Adipose tissue (tissue), 3 donors: Measurements from ENCODE around the gene CENPT. TPM values are rescaled to one million over a fixed set of nuclear protein-coding genes. Genes with fewer than 3 reads are reported as not detected.

Experiments
- H3K27ac ChIP-seq: one replicate; pipeline ENCODE4 v1.5.1; 2013; ENCODE audit warnings: low read depth, low read length
- WGBS, 3 donors: extraction: QIAGEN DNeasy Blood & Tissue Kit; methylation state at CpG; one replicate each; pipeline ENCODE4 v1.1.7; 2013; 5-methylcytosine and 5-hydroxymethylcytosine counted together
- polyA plus RNA-seq, 3 donors: library from polyadenylated mRNA; stranded (reverse); fragments of 200-250 nt; gene quantifications; one replicate each; pipeline ENCODE4 v1.2.3, GENCODE V29; 2013
- donor health status: healthy with polysubstance abuse.
- donor health status: Bipolar disorder and iron deficiency.
- donor health status: healthy.

CENPT gene, protein sequence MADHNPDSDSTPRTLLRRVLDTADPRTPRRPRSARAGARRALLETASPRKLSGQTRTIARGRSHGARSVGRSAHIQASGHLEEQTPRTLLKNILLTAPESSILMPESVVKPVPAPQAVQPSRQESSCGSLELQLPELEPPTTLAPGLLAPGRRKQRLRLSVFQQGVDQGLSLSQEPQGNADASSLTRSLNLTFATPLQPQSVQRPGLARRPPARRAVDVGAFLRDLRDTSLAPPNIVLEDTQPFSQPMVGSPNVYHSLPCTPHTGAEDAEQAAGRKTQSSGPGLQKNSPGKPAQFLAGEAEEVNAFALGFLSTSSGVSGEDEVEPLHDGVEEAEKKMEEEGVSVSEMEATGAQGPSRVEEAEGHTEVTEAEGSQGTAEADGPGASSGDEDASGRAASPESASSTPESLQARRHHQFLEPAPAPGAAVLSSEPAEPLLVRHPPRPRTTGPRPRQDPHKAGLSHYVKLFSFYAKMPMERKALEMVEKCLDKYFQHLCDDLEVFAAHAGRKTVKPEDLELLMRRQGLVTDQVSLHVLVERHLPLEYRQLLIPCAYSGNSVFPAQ
- 10 to 100 TPM; 41.0 to 47.5 (median 44.4) TPM for polyA plus RNA-seq

DNA sequence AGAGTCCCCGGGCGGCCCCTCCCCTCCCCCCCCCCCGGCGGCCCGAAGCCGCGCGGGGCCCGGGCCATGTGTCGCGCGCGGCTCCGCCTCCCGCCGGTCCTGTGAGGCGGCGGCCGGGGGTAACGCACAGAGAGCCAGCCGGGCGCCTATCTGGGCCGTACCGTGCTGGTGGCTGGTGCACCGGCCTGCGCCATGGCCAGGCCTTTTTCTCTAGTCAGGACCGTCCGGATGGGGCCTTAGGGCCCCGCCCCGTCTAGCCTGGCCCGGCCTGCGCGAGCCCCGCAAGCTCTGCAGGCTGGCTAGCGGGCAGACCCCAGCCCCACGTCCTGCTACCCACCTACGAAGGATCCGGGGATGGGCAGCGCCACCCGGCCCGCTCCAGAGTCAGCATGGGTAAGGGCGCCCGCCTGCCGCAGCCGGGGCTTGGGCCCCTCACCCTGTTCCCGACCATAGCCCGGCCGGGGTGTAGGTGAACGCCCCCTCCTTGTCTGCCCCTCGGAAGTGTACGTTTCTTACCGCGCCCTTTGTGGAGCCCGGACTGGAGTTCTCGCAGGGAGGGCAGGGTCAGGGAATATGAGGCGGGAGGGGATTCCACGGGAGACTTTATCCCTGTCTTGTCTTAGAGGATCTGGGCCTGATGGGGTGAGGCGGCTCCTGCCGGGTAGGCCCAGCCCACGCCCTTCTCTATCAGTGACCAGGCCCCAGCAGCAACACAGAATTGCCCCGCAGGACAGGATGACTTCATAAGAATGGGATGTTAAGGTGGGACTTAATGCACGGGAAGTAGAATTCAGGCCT, at the start of gene CENPT:
Gene CENPT, minus strand, starts transcription at position 630 of the 798 bp plus-strand sequence. CDS start 13,834 bp downstream, outside the sequence.
- WGBS, 3 donors = 0% methylated on average over 42 to 62 of the region's 62 CpGs
- no peak within 1 kb of the TSS for H3K27ac ChIP-seq

GRCh38 chr16:67897231-67897630, 49.7 kb upstream of the CENPT start:
- WGBS, 3 donors = 62 to 71% (median 64%) methylated on average over 3 of the region's 3 CpGs
- no peak overlapping the region for H3K27ac ChIP-seq

DNA sequence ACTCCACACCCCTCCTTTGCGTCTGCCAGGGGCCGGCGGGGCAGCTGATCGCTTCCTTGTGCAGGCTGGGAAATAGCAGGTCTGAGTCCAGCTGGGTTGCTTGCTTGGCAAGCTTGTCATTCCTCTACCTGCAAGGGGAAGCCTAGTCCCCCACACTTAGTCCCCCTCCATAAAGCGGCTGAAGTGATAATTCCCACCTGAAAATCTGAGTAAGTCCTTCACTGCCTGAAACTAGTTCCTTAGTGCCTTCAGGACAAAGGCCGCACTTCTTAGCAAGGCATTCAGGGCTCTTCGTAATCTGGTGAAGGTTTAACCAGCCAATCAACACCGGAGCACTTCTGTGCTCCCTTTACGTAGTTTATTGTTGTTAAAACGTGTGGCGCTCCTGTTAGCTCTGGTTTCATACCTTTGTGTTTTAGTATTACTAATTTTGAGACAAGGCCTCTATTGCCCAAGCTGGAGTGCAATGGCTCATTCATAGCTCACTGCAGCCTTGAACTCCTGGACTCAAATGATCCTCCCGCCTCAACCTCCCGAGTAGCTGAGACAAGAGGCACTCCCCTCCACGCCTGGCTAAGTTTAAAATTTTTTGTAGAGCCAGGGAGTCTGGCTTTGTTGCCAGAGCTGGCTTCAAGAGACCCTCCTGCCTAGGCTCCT, 46.4 kb upstream of the CENPT start:
- 7 to 25% (median 23%) methylated on average over 14 of the region's 14 CpGs for WGBS, 3 donors
- no peak overlapping the region for H3K27ac ChIP-seq

DNA sequence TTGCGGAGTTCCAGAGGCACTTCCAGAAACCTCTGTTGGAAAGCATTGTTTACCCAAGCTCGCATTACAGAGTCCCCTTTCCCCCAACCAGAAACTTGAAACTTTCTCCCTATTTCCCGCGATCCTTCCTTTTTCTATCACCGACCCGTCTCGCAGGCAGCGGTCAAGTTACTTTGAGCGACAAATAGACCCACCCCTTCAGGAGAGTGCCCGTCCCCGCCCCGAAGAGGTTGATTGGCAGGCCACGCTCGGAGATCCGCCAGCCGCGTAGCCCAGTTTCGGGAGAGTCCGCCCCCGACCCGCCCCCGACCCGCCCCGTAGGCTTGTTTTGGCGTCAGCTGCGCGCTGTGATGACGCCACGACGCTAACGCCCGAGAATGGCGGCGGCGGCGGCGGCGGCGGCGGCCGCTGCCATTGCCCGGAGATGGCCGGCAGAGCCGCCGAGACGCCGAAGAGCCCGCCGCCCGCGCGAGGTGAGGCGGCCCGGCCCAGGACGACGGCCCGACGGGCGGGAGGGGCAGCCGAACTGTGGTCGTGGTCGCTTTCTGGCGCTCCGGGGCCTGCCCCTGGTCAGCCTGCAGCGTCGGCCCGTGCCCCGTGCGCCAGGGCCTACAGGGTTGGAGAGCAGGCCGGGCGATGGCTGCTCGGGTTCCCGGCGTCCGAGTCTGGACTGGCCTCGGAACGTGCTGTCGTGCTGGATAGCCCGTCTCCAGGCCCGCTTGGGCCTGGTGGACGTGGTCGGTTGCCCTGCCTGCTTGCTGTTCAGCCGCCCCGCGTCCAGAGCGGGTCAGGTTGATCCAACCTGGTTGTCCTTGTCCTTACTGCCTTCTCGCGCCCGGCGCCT, 45.6 kb upstream of the CENPT start, which contains the start of gene PSKH1:
Gene PSKH1, plus strand, starts transcription at position 356 of the 844 bp plus-strand sequence. CDS start 15,496 bp downstream, outside the sequence.
- 0% methylated on average over 66 to 90 of the region's 90 CpGs for WGBS, 3 donors
- H3K27ac ChIP-seq = no peak within 1 kb of the TSS

DNA sequence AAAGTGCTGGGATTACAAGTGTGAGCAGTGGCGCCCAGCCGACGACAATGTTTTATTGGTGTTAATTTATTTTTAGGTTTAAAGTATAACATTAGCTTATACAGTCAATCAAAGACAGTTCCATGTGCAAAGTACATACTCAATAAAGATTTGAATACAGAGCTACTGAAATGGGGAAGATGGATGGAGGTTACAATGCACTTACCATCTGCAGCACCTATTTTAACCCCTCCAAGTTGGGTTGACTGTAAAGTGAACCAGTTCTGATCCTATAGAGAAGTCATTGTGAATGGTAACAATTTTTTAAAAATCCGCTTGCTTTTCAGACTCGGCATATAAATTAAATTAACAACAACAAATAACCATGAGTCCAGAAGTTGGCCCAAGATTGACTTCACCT, 44.9 kb upstream of the CENPT start:
- WGBS, 3 donors = 69 to 74% (median 70%) methylated on average over 5 of the region's 5 CpGs
- H3K27ac ChIP-seq = no peak overlapping the region

DNA sequence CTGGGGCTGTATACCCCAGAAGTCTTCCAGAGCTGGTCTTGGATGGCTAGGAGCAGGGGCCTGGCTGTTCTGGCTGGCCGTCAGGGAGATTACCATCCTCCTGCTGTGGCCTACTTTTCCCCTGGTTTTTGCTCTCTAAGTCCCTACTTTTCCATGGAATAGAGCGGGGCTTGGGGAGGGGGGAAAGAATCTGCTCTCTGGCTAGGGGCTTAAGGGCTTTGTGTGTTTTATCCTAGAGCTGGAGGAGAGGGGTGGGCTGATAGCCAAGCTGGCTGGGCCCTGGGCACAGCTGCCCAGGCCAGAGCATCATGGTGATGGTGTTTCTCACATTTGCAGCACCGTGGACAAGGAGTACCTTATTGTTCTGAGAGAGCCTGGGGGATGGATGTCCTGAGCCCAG, 40.8 kb upstream of the CENPT start:
- no peak overlapping the region for H3K27ac ChIP-seq
- 83 to 94% (median 87%) methylated on average over 3 of the region's 3 CpGs for WGBS, 3 donors

DNA sequence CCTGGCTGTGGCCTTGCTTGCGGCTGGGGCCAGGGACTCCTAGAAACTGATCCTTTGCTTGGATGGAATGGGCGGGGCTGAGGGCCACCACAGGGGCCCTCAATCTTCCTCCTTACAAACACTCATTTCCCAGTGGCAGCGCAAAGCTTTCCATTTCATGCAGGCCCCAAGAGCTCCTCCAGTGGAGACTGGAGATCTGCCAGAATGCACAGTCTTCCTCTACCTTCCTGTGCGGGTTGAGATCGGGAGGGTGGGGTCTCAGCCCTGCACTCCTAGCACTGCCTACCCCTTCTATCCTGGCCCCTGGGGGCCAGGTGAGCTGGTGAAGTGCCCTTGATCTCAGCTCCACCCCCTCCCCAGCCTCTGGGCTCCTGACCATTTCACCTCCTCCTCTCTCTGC, 38.9 kb upstream of the CENPT start:
- no peak overlapping the region for H3K27ac ChIP-seq
- 90 to 97% (median 95%) methylated on average over 5 of the region's 5 CpGs for WGBS, 3 donors

DNA sequence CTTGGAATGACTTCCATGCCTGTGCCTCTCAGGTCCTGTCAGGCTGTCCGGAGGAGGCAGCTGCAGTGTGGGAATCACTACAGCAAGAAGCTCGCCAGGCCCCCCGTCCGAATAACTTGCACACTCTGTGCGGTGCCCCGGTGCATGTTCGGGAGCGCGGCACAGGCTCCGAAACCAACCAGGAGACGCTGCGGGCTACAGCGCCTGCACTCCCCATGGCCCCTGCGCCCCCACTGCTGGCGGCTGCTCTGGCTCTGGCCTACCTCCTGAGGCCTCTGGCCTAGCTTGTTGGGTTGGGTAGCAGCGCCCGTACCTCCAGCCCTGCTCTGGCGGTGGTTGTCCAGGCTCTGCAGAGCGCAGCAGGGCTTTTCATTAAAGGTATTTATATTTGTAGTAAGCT, 38.5 kb upstream of the CENPT start:
- WGBS, 3 donors = 93 to 96% (median 96%) methylated on average over 19 of the region's 19 CpGs
- no peak overlapping the region for H3K27ac ChIP-seq

DNA sequence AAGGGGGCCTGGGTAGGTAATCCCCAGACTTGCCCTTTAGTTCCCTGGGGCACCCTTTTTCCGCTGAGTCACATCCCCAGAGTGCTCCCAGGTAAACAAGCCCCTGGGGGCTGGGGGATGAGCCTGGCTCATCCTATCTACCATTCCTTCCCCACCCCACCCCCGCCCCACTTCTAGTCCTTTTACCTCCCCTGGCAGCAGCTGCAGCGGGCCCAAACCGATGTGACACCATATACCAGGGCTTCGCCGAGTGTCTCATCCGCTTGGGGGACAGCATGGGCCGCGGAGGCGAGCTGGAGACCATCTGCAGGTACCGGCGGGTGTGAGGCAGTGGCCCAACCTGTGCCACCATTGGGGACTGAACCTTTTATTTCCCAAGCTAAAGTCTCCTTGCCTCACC, 38.1 kb upstream of the CENPT start:
- H3K27ac ChIP-seq = no peak overlapping the region
- 92 to 93% (median 93%) methylated on average over 12 of the region's 12 CpGs for WGBS, 3 donors

DNA sequence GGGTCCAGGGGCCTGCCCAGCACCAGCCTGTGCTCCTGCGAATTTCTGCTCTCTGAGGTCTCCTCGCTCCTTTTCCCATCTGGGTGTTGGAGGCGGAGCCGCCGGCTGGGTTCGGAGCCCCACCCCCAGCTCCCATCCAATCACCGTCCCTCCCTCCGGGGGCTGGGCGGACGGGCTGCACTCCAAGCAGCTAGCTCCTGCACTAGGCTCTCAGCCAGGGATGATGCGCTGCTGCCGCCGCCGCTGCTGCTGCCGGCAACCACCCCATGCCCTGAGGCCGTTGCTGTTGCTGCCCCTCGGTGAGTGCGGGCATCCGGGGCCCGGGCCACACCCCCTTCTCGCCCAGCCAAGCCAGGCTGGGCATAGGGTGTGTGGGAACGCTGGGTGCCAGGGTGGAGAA, 37.2 kb upstream of the CENPT start, which contains the start of gene NRN1L:
Gene NRN1L, plus strand, starts transcription at position 202 of the 400 bp plus-strand sequence. Its CDS starts 19 bp downstream, at position 221.
- 48 to 62% (median 49%) methylated on average over 22 of the region's 22 CpGs for WGBS, 3 donors
- no peak within 1 kb of the TSS for H3K27ac ChIP-seq

GRCh38 chr16:67883872-67884261, 36.4 kb upstream of the CENPT start:
- no peak overlapping the region for H3K27ac ChIP-seq
- 48 to 62% (median 62%) methylated on average over 11 of the region's 11 CpGs for WGBS, 3 donors

- WGBS, 3 donors = 74 to 83% (median 78%) methylated on average over 6 of the region's 6 CpGs
- H3K27ac ChIP-seq = no peak overlapping the region
Measured at GRCh38 chr16:67883146-67883871, 35.8 kb upstream of the CENPT start.

- no peak overlapping the region for H3K27ac ChIP-seq
- 71 to 81% (median 80%) methylated on average over 18 of the region's 18 CpGs for WGBS, 3 donors
Measured at GRCh38 chr16:67882374-67883145, 35.1 kb upstream of the CENPT start.

- no peak overlapping the region for H3K27ac ChIP-seq
- 89 to 93% (median 92%) methylated on average over 21 of the region's 21 CpGs for WGBS, 3 donors
Measured at GRCh38 chr16:67881621-67882161, 34.2 kb upstream of the CENPT start.

DNA sequence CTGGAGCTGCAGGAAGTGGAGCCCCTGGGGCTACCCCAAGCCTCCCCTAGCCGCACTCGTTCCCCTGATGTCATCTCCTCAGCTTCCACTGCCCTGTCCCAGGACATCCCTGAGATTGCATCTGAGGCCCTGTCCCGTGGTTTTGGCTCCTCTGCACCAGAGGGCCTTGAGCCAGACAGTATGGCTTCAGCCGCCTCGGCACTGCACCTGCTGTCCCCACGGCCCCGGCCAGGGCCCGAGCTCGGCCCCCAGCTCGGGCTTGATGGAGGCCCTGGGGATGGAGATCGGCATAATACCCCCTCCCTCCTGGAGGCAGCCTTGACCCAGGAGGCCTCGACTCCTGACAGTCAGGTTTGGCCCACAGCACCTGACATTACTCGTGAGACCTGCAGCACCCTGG, 33.1 kb upstream of the CENPT start:
- 90 to 94% (median 92%) methylated on average over 13 of the region's 13 CpGs for WGBS, 3 donors

DNA sequence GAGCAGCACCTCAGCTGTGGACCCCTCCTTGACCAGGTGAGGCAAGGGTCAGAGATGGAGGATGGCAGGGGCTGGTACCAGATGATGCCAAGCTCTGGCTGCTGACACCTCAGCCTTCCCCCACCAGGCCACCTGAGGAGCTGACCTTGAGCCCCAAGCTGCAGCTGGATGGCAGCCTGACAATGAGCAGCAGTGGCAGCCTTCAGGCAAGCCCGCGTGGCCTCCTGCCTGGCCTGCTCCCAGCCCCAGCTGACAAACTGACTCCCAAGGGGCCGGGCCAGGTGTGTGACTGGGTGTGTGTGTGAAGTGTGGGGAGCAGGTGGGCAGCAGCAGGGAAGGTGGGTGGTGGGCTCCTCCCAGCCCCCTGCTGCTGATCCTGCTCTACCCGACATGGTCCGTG, 32.4 kb upstream of the CENPT start:
- H3K27ac ChIP-seq = no peak overlapping the region
- WGBS, 3 donors = 73 to 95% (median 92%) methylated on average over 5 of the region's 5 CpGs

More for the DNA sequence above, 33.1 kb upstream of the CENPT start:
- H3K27ac ChIP-seq = no peak overlapping the region
